B cell (primary cell): ENCODE measurements around the gene RPS6KL1. TPM values are rescaled to one million over a fixed set of nuclear protein-coding genes. Genes with fewer than 3 reads are reported as not detected.

Experiments
- ATAC-seq: fragments of 200-7000 bp; cut with Tn5 transposase; one replicate; pipeline ENCODE4 v1.10.0; 2021; ENCODE audit warnings: low read depth, mild to moderate bottlenecking, moderate number of reproducible peaks, moderate library complexity
- CTCF ChIA-PET: fragments of 350-600 bp; sonication (Branson Sonifier 250); formaldehyde crosslinking; loops from one replicate; lab custom pipeline; 2021; ENCODE audit warnings: antibody characterized with exemption, inconsistent platforms; lab: Charles Lee
- POLR2A ChIA-PET: fragments of 350-600 bp; sonication (Branson Sonifier 250); formaldehyde crosslinking; loops from one replicate; lab custom pipeline; 2021; ENCODE audit warnings: antibody characterized with exemption; lab: Charles Lee
- DNase-seq: peaks from one replicate; pipeline ENCODE4 v3.0.0; 2013
- H2AFZ ChIP-seq: 2 replicates; pipeline ENCODE4 v1.6.1; 2012; ENCODE audit warnings: mild to moderate bottlenecking, low read depth, low read length; ENCODE audit not compliant: insufficient read depth, poor library complexity, severe bottlenecking
- H3K27ac ChIP-seq, 2 donors: 1 replicate in 1 of 2; 2 replicates in 1 of 2; pipeline ENCODE4 v1.5.1; 2012 to 2013; ENCODE audit warnings: low read length in 2 of 2, mild to moderate bottlenecking in 2 of 2, moderate library complexity in 1 of 2
- H3K27me3 ChIP-seq, 4 experiments: fragments of 200-600 bp in 1 of 4; sonication (generic) in 1 of 4; replicated peaks in 1 of 4; 1 replicate in 2 of 4; 2 replicates in 2 of 4; pipeline versions ENCODE4 v1.6.1 to v1.7.0; 2013 to 2016; ENCODE audit warnings: low read length in 3 of 4, mild to moderate bottlenecking in 2 of 4, mixed read lengths in 1 of 4, moderate library complexity in 1 of 4; ENCODE audit not compliant: insufficient read depth in 4 of 4, control insufficient read depth in 3 of 4; ENCODE audit errors: control extremely low read depth in 1 of 4
- H3K36me3 ChIP-seq, 2 experiments: replicated peaks in 1 of 2; 1 replicate in 1 of 2; 2 replicates in 1 of 2; pipeline versions ENCODE4 v1.6.1 to v1.7.1; 2013; ENCODE audit warnings: low read length in 1 of 2; ENCODE audit not compliant: insufficient read depth in 2 of 2, control insufficient read depth in 1 of 2; ENCODE audit errors: control extremely low read depth in 1 of 2, extremely low read depth in 1 of 2
- H3K4me1 ChIP-seq, 2 donors: fragments of 200-600 bp in 1 of 2; sonication (generic) in 1 of 2; 1 replicate in 1 of 2; 2 replicates in 1 of 2; pipeline versions ENCODE4 v1.5.1 to v1.6.1; 2013 to 2017; ENCODE audit warnings: low read length in 2 of 2; ENCODE audit not compliant: control insufficient read depth in 2 of 2, insufficient read depth in 2 of 2
- H3K4me2 ChIP-seq: replicated peaks from 2 replicates; pipeline ENCODE3; 2012; ENCODE audit warnings: mild to moderate bottlenecking, low read depth, low read length; ENCODE audit not compliant: poor library complexity, severe bottlenecking
- H3K4me3 ChIP-seq, 5 experiments: fragments of 200-600 bp in 1 of 5; sonication (generic) in 1 of 5; 1 replicate in 3 of 5; 2 replicates in 2 of 5; pipeline versions ENCODE4 v1.5.1 to v1.7.0; 2011 to 2016; ENCODE audit warnings: low read length in 4 of 5, mild to moderate bottlenecking in 4 of 5, low read depth in 2 of 5, control low read depth in 1 of 5, moderate library complexity in 1 of 5; ENCODE audit not compliant: insufficient read depth in 1 of 5; ENCODE audit errors: control extremely low read depth in 1 of 5, extremely low read depth in 1 of 5
- H3K79me2 ChIP-seq: fragments of 200-600 bp; sonication (generic); one replicate; pipeline ENCODE4 v1.6.0; 2016; ENCODE audit warnings: low read length; ENCODE audit not compliant: control insufficient read depth, insufficient read depth
- H3K9ac ChIP-seq: fragments of 200-600 bp; sonication (generic); 2 replicates; pipeline ENCODE4 v1.6.1; 2017; ENCODE audit warnings: mild to moderate bottlenecking, low read length, moderate library complexity
- H3K9me3 ChIP-seq, 3 donors: one replicate each; pipeline versions ENCODE4 v1.6.1 to v1.7.1; 2013; ENCODE audit warnings: low read length in 2 of 3; ENCODE audit not compliant: control insufficient read depth in 2 of 3, insufficient read depth in 1 of 3; ENCODE audit errors: control extremely low read depth in 1 of 3
- H4K20me1 ChIP-seq: 2 replicates; pipeline ENCODE4 v1.6.0; 2012; ENCODE audit warnings: mild to moderate bottlenecking, low read length; ENCODE audit not compliant: insufficient read depth, control insufficient read depth, poor library complexity, severe bottlenecking
- H3K27ac Mint-ChIP-seq: one replicate; pipeline ENCODE4 v1.8.0; 2021; ENCODE audit warnings: mixed read lengths
- H3K27me3 Mint-ChIP-seq: one replicate; pipeline ENCODE4 v1.8.0; 2021; ENCODE audit warnings: mixed read lengths
- H3K4me1 Mint-ChIP-seq: one replicate; pipeline ENCODE4 v1.8.0; 2021; ENCODE audit warnings: mixed read lengths
- H3K4me3 Mint-ChIP-seq: one replicate; pipeline ENCODE4 v1.8.0; 2021; ENCODE audit warnings: mixed read lengths
- H3K9me3 Mint-ChIP-seq: one replicate; pipeline ENCODE4 v1.8.0; 2022; ENCODE audit warnings: mixed read lengths; ENCODE audit not compliant: insufficient read depth
- CTCF ChIP-seq: fragments of 200-600 bp; IDR thresholded peaks from one replicate; pipeline ENCODE4 v1.8.0; 2022; ENCODE audit warnings: antibody characterized with exemption, mild to moderate bottlenecking
- EZH2 ChIP-seq: IDR thresholded peaks from 2 replicates; pipeline ENCODE4 v1.6.1; 2012; ENCODE audit warnings: borderline replicate concordance, low read depth, mild to moderate bottlenecking, moderate library complexity, low read length; ENCODE audit not compliant: insufficient read depth, poor library complexity, severe bottlenecking
- WGBS: methylation state at CpG from one replicate; pipeline ENCODE4 v1.1.5; 2013; ENCODE audit warnings: missing lambda C conversion rate; ENCODE audit not compliant: insufficient coverage; 5-methylcytosine and 5-hydroxymethylcytosine counted together
- intact Hi-C: fragments of 100-400 bp; cut with micrococcal nuclease; formaldehyde crosslinking; loops from one replicate; pipeline ENCODE4 v1.10.0; 2022
- polyA plus RNA-seq: library from polyadenylated mRNA; depleted of rRNA; stranded (reverse); fragments of >200 nt; gene quantifications from 2 replicates; pipeline ENCODE4 v1.2.3, GENCODE V29; 2012
- total RNA-seq, 2 donors: library from RNA; stranded (reverse); fragments of 120-200 nt in 1 of 2; gene quantifications; 1 replicate in 1 of 2; 2 replicates in 1 of 2; pipeline versions ENCODE4 v1.2.3 to v1.2.4, GENCODE V29; 2013 to 2022

Gene RPS6KL1
- total and polyA plus RNA-seq, 2 donors (not counting 1 experiment from before 2014, with no cell fraction given): 3.4 to 4.4 TPM

GRCh38 chr14:74890262-74890661, 32.8 kb downstream of the RPS6KL1 start:
- POLR2A ChIA-PET: interaction anchor here (0.7 kb wide), 1 partner anchor 945 kb away, joined by 5 read pairs; no protein-coding TSS in a partner anchor
- TF ChIP-seq EZH2 (no peak), CTCF (no peak)
- Histone ChIP-seq H3K4me2 (no peak overlapping the region), H3K4me1 (peaks cover 24 to 32% of the 10 kb centered on the region in 2 donors), H2AFZ (no peak overlapping the region), H4K20me1 (peaks cover 22% of the 10 kb centered on the region), H3K4me3 (no peak overlapping the region), H3K36me3 (peaks cover 24 to 77% of the 10 kb centered on the region in 2 experiments), H3K79me2 (peaks cover 27% of the 10 kb centered on the region), H3K9me3 (no peaks in the 10 kb centered on the region), H3K27ac (no peak overlapping the region), H3K27me3 (no peaks in the 10 kb centered on the region), H3K9ac (no peak overlapping the region)
- peaks cover 44% of the 10 kb centered on the region for H3K4me1 Mint-ChIP-seq
- H3K9me3 Mint-ChIP-seq: no peaks in the 10 kb centered on the region
- intact Hi-C loops: no loop called here
- ATAC-seq: no peak
- no peak overlapping the region for H3K4me3 Mint-ChIP-seq
- H3K27ac Mint-ChIP-seq: no peak overlapping the region
- CTCF ChIA-PET: interaction anchor here (0.7 to 25.3 kb wide), 5 partner anchors 14 to 56 kb away, joined by 3 to 926 read pairs (median 4); partner anchors contain the start of genes DLST and PROX2
- WGBS: 100% methylated on average over 3 of the region's 6 CpGs
- H3K27me3 Mint-ChIP-seq: no peaks in the 10 kb centered on the region
- no peak for DNase-seq

DNA sequence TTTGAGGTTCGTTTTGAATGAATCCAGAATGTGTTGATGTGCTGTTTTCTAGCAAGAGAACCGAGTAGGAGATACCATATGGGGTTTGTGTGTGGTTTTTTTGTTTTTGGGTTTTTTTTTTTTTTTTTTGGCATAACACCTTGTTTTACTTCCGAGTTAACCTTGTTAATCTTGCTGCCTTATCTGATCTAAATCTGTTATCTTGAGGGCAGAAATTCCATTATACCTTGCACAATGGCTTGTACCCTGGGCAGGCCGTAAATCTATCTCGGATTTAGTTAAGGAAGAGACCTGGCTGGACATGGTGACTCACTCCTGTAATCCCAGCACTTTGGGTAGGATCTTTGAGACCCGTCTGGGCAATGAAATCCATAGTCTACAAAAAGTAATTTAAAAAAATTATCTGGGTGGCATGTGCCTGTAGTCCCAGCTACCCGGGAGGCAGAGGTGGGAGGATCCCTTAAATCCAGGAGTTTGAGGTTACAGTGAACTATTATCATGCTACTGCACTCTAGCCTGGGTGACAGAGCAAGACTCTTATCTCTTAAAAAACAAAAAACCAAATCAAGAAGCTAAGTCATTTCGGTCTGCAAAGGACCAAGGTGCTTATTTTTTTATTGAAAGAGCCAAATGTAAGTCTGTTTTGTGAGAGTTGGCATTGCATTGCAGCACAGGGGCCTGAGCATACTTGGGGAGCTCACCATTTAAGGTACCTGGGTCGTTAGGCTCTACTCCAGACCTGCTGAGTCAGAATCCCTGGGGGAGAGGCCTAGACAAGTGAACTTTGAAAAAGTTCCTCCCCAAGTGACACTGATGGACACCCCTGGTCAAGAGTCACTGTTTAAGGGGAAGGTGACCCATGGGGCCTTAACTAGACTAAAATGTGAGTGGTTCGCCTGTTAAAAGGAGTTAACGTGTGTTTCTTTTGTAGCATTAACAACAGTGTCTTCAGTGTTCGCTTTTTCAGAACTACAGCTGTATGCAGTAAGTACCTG, 34.6 kb downstream of the RPS6KL1 start:
- peaks cover 18 to 63% of the 10 kb centered on the region in 2 experiments for H3K36me3 ChIP-seq
- peaks cover 45% of the 10 kb centered on the region for H3K79me2 ChIP-seq
- DNase-seq: no peak
- CTCF ChIA-PET: interaction anchor here (0.7 to 25.3 kb wide), 3 partner anchors 17 to 23 kb away, joined by 3 to 926 read pairs (median 5); partner anchors contain the start of genes DLST and PROX2
- Mint-ChIP-seq H3K4me3 (no peak overlapping the region), H3K9me3 (no peaks in the 10 kb centered on the region), H3K27ac (no peak overlapping the region), H3K27me3 (no peaks in the 10 kb centered on the region), H3K4me1 (peaks cover 50% of the 10 kb centered on the region)
- ATAC-seq: no peak
- intact Hi-C loops: no loop called here
- H3K9ac ChIP-seq: no peak overlapping the region
- H2AFZ ChIP-seq: no peak overlapping the region
- H3K4me1 ChIP-seq: peaks cover 26 to 29% of the 10 kb centered on the region in 2 donors
- POLR2A ChIA-PET: no interaction called here
- peaks cover 38% of the 10 kb centered on the region for H4K20me1 ChIP-seq
- H3K4me2 ChIP-seq: no peak overlapping the region
- no peak overlapping the region for H3K4me3 ChIP-seq
- TF ChIP-seq EZH2 (no peak), CTCF (no peak)
- WGBS: 80% methylated on average over 5 of the region's 12 CpGs
- H3K27me3 ChIP-seq: no peaks in the 10 kb centered on the region
- no peak overlapping the region for H3K27ac ChIP-seq
- no peaks in the 10 kb centered on the region for H3K9me3 ChIP-seq
